Fibroblast of lung (primary cell): ENCODE data around the gene SEC61A1. TPM values are rescaled to one million over a fixed set of nuclear protein-coding genes. Genes with fewer than 3 reads are reported as not detected.

Experiments used
- DNase-seq, 2 donors: peaks; one replicate each; pipeline versions ENCODE4 v3.0.0 to v3.0.0-alpha.2; 2010; ENCODE audit warnings: low read depth in 2 of 2
- H2AFZ ChIP-seq: 2 replicates; pipeline ENCODE4 v1.5.1; 2012; ENCODE audit warnings: low read length, control low read depth, inconsistent platforms
- H3K27ac ChIP-seq: 2 replicates; pipeline ENCODE4 v1.5.1; 2011; ENCODE audit warnings: low read length, control low read depth; ENCODE audit not compliant: insufficient read depth
- H3K27me3 ChIP-seq: 2 replicates; pipeline ENCODE4 v1.5.1; 2011; ENCODE audit warnings: mild to moderate bottlenecking, low read length; ENCODE audit not compliant: control insufficient read depth, insufficient read depth
- H3K36me3 ChIP-seq: 2 replicates; pipeline ENCODE4 v1.5.1; 2011; ENCODE audit warnings: low read length; ENCODE audit not compliant: control insufficient read depth, insufficient read depth
- H3K4me1 ChIP-seq: 2 replicates; pipeline ENCODE4 v1.5.1; 2011; ENCODE audit warnings: low read length; ENCODE audit not compliant: control insufficient read depth, insufficient read depth; ENCODE audit errors: extremely low read depth
- H3K4me2 ChIP-seq: 2 replicates; pipeline ENCODE4 v1.5.1; 2011; ENCODE audit warnings: low read length, control low read depth; ENCODE audit not compliant: insufficient read depth; ENCODE audit errors: extremely low read depth
- H3K4me3 ChIP-seq, 4 experiments: fragments of 200-600 bp in 1 of 4; sonication (generic) in 1 of 4; replicated peaks in 1 of 4; 2 replicates each; pipeline ENCODE4 v1.5.1; 2011 to 2016; ENCODE audit warnings: low read length in 4 of 4, low read depth in 3 of 4, mild to moderate bottlenecking in 3 of 4, control low read depth in 2 of 4, inconsistent platforms in 1 of 4, mixed read lengths in 1 of 4; ENCODE audit not compliant: insufficient read depth in 1 of 4; ENCODE audit errors: control extremely low read depth in 1 of 4
- H3K79me2 ChIP-seq: 2 replicates; pipeline ENCODE4 v1.5.1; 2012; ENCODE audit warnings: mild to moderate bottlenecking, low read length, inconsistent platforms; ENCODE audit not compliant: control insufficient read depth, insufficient read depth
- H3K9ac ChIP-seq: 2 replicates; pipeline ENCODE4 v1.5.1; 2011; ENCODE audit warnings: mild to moderate bottlenecking, low read length, control low read depth; ENCODE audit not compliant: insufficient read depth
- H3K9me3 ChIP-seq: 2 replicates; pipeline ENCODE4 v1.5.1; 2012; ENCODE audit warnings: low read depth, low read length; ENCODE audit not compliant: control insufficient read depth, insufficient read depth
- H4K20me1 ChIP-seq: 2 replicates; pipeline ENCODE4 v1.5.1; 2011; ENCODE audit warnings: low read length; ENCODE audit not compliant: control insufficient read depth, insufficient read depth; ENCODE audit errors: extremely low read depth
- CTCF ChIP-seq, 2 donors: IDR thresholded peaks in 1 of 2; conservative IDR thresholded peaks in 1 of 2; 1 replicate in 1 of 2; 2 replicates in 1 of 2; pipeline ENCODE4 v1.5.1; 2011 to 2012; ENCODE audit warnings: low read length in 2 of 2, control low read depth in 1 of 2, inconsistent platforms in 1 of 2, low read depth in 1 of 2, mild to moderate bottlenecking in 1 of 2
- EZH2 ChIP-seq: IDR thresholded peaks from 2 replicates; pipeline ENCODE4 v1.5.1; 2012; ENCODE audit warnings: low read length, control low read depth, mild to moderate bottlenecking; ENCODE audit errors: missing control alignments
- polyA plus RNA-seq, 2 donors: library from polyadenylated mRNA; depleted of rRNA in 1 of 2; stranded (reverse) in 1 of 2; unstranded in 1 of 2; fragments of >200 nt; gene quantifications; 2 replicates each; pipeline ENCODE4 v1.2.1, GENCODE V29; 2011 to 2012; ENCODE audit warnings: missing spikeins in 1 of 2
- total RNA-seq: library from RNA; depleted of rRNA; stranded (reverse); fragments of >200 nt; gene quantifications from 2 replicates; pipeline ENCODE4 v1.2.1, GENCODE V29; 2014

SEC61A1 gene
- total and polyA plus RNA-seq, 2 donors (not counting 1 experiment from before 2014, with no cell fraction given): 398 to 509 TPM

- Histone ChIP-seq H3K27me3 (peaks cover 4% of the 10 kb centered on the region), H3K9me3 (no peaks in the 10 kb centered on the region)
Measured at GRCh38 chr3:128040041-128040440, 12.2 kb upstream of the SEC61A1 start.

GRCh38 chr3:128040660-128041059 lies 11.6 kb upstream of the SEC61A1 start:
- Histone ChIP-seq H3K4me3 (no peak overlapping the region), H3K9ac (no peak overlapping the region), H3K9me3 (no peaks in the 10 kb centered on the region), H4K20me1 (no peaks in the 10 kb centered on the region), H3K36me3 (no peaks in the 10 kb centered on the region), H3K4me2 (no peak overlapping the region), H3K79me2 (no peaks in the 10 kb centered on the region), H3K27ac (no peak overlapping the region), H3K4me1 (no peaks in the 10 kb centered on the region), H2AFZ (no peak overlapping the region), H3K27me3 (peaks cover 4% of the 10 kb centered on the region)
- TF ChIP-seq EZH2 (no peak), CTCF (conservative IDR thresholded peaks at IDR 0.05 in 1 of 2, IDR thresholded peaks at IDR 0.05 in 1 of 2; ENCODE audit: low read depth in 1 of 2, low read length in 2 of 2) (no peak)
- no peak for DNase-seq

More at GRCh38 chr3:128040041-128040440, 12.2 kb upstream of the SEC61A1 start:
- no peak overlapping the region for H3K9ac ChIP-seq
- H3K4me2 ChIP-seq: no peak overlapping the region
- no peaks in the 10 kb centered on the region for H4K20me1 ChIP-seq
- TF ChIP-seq CTCF (conservative IDR thresholded peaks at IDR 0.05 in 1 of 2, IDR thresholded peaks at IDR 0.05 in 1 of 2; ENCODE audit: low read depth in 1 of 2, low read length in 2 of 2): no peak
- TF ChIP-seq EZH2: no peak
- no peak overlapping the region for H3K27ac ChIP-seq
- H2AFZ ChIP-seq: no peak overlapping the region
- H3K4me1 ChIP-seq: no peaks in the 10 kb centered on the region
- no peaks in the 10 kb centered on the region for H3K79me2 ChIP-seq
- H3K4me3 ChIP-seq: no peak overlapping the region
- no peak for DNase-seq
- no peaks in the 10 kb centered on the region for H3K36me3 ChIP-seq

- H3K79me2 ChIP-seq: no peaks in the 10 kb centered on the region
- H3K9ac ChIP-seq: no peak overlapping the region
- TF ChIP-seq EZH2: no peak
- no peak for TF ChIP-seq CTCF (conservative IDR thresholded peaks at IDR 0.05 in 1 of 2, IDR thresholded peaks at IDR 0.05 in 1 of 2; ENCODE audit: low read depth in 1 of 2, low read length in 2 of 2)
- H3K27me3 ChIP-seq: peaks cover 6% of the 10 kb centered on the region
- H3K36me3 ChIP-seq: no peaks in the 10 kb centered on the region
- no peaks in the 10 kb centered on the region for H3K9me3 ChIP-seq
- H3K27ac ChIP-seq: no peak overlapping the region
- no peak overlapping the region for H2AFZ ChIP-seq
- DNase-seq: no peak
- H3K4me1 ChIP-seq: no peaks in the 10 kb centered on the region
- no peaks in the 10 kb centered on the region for H4K20me1 ChIP-seq
- no peak overlapping the region for H3K4me2 ChIP-seq
- no peak overlapping the region for H3K4me3 ChIP-seq
Measured at GRCh38 chr3:128041344-128041743, 10.9 kb upstream of the SEC61A1 start.
